Bone marrow (tissue), 2 donors: ENCODE measurements around the gene SLC12A7.
"Not testable (repeated sequence)": the region's sequence is repeated elsewhere in the genome, so short reads cannot be mapped to it uniquely, and the experiment has no call there.

ENCODE experiments used
- DNase-seq, 2 donors: peaks; one replicate each; lab custom pipeline; 2025; lab: John Stamatoyannopoulos, UW

Gene SLC12A7

DNA sequence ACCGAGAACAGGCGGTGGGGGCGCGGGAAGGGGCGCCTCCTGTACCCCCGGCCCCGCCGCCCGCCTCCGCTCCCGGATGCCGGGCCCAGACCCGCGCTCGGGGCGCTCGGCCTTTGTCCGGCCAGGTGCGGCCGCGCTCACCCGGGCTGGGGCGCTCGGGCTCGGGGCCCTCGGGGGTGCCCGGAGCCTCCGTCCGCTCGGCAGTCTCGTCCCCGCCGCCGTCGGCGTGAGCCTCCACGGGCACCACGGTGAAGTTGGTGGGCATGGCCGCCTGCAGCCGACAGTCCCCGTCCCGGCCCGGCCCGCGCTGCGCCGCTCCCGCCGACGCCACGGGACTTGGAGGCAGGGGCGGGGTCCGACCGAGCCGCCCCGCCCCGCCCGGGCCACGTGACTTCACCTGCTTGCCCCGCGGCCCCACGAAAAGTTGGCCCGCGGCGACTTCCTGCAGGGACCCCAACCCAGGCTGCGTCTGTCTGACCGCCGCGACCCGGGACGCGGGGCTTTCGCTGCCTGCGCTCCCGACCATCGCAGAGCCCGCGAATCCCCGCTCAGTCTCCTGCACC lies at the start of gene SLC12A7:
SLC12A7 (minus strand) TSS at position 337 of the 563 bp plus-strand sequence; CDS start at position 265, 72 bp downstream.
- no peak for DNase-seq

DNA sequence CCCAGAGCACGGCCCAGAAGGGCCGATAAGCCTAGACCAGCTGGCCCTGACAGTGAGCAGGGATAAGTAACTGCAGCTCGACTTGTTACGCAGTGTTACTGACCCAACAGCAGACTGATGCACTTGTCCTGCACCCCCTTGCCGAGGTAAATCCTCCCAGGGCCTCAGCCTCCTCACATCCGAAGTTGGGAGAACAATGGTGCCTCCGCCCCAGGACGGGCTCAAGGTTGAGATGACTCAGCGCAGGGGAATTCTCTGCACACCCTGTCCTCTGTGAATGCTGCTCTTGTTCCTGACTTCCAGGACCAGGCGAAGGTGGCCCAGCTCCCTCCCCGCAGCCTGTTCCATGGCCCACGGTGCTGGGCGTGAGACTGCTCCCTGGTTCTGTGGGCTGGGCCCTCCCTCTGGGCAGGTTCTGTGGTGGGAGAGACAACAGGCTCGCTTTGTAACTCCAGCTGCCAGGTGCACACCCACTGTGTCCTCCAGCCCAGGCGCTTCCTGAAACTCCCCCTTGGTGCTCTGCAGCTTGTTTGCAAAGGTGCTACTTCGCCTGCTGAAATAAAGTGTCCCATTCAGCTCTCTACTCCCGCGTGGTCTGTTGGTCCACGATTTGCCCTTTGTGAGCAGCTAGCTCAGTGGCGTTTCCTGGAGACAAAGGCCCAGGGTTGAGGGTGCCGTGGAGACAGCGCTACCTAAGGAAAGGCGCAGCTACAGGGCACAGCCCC lies 49.4 kb upstream of the SLC12A7 start:
- DNase-seq = no peak

DNA sequence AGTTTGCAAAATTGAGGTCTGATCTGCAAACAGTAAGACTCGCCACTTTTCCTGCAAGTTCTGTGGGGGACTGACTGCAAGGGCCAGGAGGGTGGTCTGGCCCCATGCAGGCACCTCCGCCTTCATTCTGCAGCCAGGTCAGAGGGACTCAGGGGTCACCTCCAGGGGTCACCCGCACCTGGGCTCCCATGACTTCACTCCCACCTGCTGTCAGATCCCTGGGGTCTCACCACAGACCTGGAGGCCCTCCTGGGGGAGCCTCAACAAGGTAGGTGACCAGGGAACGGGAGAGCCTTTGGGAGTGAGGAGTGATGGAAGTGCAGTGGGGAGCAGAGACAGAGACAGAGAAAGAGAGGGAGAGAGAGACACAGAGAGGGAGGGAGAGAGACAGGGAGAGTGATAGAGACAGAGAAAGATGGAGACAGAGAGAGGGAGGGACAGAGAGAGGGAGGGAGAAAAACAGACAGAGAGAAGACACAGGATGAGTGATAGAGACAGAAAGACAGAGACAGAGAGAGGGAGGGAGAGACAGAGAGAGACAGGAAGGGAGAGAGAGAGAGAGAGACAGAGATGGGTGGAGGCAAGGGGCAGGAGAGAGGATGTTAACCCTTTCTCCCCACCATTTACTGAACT lies 48.0 kb upstream of the SLC12A7 start:
- no peak for DNase-seq

DNA sequence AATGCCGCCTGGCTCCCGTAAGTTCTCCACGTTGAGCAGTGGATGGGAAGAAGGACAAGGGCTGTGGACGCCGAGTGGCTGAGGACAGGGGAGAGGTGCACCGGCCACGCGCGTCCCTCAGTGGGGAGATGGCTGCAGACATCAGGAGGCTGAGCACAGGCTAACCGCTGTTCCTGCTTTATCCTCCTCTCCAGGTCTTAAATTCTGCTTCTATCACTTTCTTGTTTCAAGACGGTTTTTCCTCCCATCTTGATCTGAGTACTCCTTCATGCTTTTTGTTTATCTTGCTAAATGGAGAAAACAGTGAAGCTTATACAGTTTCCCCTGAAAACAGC lies 47.4 kb upstream of the SLC12A7 start:
- DNase-seq = no peak

DNA sequence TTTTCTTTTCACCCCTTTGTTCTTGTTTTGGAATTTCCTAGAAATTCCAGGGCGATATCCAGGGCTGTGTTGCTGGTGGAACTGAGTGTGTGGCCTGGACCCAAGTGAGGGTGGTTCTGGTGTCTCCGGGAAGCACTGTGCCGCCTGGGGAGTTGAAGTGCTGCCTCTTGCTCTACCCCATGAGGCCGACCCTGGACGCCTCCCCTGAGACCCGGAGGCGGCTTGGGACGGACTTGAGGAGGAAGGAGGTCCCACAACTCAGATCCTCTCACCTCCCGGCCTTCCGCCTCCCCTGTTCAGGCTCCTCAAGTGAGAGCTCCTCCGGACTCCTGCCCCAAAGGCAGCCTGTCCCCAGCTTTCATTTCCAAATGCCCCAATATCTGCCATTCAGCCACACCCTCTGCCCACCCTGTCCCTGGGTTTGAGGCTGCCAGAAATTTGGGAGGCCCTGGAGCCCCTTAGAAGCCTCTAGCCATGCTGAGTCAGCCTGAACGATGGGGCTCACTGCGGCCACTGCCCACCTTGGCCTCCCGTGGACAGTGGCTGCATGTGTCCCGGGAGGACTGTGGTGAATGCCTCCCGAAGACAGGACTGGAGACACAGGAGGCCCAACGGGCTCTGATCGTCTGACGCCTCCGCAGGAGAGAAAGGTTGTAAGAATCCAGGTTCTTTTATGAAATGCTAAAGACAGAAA lies 46.9 kb upstream of the SLC12A7 start:
- DNase-seq = no peak

DNA sequence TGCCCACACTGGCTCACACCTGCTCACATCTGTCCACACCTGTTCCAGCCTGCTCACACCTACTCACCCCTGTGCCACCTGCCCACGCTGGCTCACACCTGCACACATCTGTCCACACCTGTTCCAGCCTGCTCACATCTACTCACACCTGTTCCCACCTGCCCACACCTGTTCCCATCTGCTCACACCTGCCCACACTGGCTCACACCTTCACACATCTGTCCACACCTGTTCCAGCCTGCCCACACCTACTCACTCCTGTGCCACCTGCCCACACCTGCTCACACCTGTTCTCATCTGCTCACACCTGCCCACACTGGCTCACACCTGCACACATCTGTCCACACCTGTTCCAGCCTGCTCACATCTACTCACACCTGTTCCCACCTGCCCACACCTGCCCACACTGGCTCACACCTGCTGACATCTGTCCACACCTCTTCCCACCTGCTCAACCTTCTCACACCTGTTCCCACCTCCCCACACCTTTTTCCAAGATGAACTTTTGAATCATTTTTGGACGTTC lies 45.7 kb upstream of the SLC12A7 start:
- DNase-seq = not testable (repeated sequence)

DNA sequence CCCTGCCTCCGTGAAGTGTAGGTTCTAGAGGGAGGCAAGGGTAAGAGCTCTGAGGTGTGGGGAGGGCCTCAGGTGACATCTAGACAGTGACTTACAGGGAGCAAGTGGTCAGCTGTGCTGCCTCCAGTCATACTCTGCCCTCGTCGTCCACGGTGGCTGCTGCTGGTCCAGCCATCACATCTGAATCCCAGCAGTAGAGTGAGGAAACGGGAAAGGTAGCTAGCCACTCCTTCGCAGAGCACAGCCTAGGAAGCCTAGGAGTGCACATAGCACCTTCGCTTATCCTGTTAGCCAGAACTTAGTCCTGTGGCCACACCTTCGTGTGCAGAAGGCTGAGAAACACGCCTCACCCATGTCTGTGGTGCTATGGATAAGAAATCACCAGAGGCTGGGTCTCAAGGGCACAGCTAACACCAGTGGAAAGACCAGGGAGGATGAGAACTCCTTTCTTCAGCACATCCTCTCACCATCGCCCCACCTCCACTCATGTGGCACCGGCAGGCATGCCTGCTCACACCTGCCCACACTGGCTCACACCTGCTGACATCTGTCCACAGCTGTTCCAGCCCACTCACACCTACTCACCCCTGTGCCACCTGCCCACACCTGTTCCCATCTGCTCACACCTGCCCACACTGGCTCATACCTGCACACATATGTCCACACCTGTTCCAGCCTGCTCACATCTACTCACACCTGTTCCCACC lies 45.0 kb upstream of the SLC12A7 start:
- no peak for DNase-seq

DNA sequence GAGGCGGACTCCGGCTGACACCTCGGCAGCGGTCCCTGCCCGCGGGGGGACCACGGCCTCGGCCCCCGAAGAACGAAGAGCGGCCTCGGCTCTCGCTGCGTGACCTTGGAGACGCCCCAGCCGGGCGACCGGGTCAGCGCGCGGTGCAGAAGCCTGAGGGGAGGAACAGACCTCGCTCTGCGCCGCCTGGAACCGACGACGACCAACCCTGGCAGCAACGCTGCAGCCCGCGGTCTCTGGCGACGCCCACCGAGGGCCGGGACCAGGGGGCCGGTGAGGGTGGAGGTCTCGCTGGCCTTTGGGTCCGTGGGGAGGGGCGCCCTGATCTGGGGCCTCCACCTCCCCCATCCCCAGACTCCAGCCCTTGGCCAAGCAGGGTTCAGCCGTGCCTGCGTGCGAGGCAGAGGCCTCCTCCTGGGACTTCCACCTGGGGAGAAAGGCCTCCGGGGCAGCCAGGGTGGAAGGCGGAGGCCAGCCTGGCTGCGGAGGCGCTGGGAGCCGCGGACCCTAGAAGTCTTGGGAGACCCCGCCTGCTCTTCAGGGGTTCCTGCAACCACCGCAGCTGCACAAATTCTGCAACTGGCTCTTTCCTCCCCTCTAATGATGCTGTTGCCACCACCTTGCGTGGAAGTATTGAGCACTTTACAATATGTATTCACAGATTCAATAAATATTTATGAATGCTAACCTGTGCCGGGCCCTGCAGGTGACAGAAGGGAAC lies 44.3 kb upstream of the SLC12A7 start:
- DNase-seq = no peak

DNA sequence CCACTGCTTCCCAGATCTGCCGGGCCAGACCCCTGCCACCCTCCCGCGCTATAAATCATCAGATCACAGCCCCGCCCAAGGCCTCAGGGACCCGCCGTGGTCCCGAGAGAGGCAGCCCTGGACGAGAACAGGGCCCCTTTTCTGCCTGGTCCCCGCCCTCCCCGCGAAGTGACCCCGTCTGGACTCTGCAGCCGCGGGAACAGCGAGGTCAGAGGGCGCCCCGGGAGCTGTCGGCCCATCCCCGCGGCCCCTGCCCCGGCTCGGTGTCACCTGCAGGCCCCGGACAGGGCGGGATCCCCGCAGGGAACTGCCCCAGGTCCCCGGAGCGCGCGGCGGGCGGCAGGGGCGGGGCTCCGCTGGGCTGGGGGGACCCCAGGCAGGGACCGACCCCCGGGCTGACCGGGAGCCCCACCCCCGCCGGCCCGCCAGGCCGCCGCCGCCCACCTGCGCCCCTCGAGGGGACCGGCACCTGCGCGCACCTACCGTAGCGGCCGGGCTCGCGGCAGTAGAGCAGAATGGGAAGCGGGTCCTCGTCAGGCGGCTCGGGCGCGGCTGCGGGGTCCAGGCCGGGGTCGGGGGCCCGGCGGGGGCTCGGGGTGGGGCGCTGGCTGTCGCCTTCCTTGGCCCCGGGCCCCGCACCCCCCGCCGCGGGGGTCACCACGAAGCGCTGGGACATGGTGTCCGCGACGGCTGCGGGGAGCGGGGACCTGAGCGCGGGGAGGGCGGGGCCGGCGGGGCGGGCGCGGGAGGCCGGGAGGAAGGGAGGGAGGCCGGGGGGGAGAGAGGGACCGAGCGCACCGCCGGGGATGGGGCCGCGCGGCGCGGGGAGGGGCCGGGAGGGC lies 43.5 kb upstream of the SLC12A7 start:
- DNase-seq = no peak

DNA sequence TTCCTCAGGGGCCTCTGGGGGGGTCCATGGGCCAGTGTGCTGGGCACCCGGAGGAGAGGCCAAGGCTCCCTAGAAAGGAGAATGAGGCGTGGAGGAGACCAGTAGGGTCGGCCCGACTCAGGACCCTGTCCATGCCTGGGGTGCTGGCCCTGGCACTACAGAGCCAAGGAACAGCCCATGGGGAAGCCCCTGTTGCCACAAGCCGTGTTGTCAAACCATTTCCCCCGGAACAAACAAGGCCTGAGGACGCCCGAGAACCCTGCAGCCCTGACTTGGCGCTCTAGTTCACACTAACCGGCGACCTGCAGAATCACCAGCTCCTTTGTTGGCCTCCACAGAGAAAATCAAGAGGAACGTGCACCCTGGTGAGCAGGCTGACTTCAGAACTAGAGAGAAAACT lies 41.6 kb upstream of the SLC12A7 start:
- no peak for DNase-seq

DNA sequence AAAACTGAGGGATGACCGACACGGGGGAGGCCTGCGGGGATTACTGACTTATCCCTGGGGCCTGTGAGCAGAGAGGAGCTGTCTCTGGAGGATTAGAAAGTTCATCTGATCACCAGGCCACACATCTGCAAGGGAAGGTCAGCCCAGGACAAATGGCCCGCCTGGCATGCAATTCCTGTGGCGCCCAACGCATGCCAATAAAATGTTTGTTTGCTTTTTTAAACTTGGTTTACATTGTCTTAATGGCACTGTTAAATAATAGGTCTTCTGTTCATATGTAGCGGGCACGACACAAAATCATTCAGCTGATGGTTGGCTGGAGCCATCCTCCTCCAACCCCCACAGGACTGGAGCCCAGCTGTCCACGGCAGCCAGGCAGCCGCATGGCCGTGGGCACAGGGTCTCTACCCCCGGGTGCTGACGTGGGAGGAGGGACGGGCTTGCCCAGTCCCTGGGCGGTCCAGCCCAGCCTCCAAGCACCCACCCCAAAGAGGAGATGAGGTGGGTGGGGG lies 41.0 kb upstream of the SLC12A7 start:
- no peak for DNase-seq

DNA sequence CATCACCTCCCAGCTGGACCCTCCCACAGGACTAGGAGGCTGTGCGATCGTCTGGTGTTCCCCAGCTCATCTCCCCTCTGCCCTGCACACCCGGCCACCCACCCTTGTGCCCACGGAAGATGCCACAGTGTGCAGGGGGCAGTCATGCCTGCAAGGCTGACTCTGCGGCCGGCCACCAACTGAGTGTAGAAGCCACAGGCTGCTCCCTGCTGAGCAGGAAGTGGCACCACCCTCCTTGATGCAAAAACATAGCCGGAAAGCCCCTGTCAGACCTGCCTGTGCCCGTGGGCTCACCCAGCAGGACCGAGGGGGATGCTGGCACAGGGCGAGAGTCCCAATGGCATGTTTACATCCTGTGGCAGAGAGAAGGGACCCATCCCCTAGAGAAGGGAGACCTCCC lies 40.3 kb upstream of the SLC12A7 start:
- DNase-seq = no peak

DNA sequence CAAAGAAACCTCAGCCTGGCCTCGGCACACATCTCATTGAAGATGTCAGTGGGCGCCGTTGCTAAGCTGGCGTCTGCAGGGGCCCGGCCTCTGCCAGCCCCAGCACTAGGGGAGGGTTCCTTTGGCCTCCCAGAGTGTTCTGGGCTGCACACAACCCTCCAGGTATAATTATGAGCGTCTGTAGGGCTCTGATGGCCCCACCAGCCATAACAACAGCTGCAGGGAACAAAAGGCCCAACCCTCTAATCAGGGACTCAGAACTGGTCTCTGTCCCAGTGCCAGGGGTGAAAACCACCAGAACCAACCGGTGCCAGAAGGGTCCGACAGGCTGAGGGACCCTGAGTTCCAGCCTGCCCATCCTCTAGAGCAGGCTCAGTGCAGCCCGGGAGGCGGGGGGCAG lies 39.5 kb upstream of the SLC12A7 start:
- DNase-seq = no peak

DNA sequence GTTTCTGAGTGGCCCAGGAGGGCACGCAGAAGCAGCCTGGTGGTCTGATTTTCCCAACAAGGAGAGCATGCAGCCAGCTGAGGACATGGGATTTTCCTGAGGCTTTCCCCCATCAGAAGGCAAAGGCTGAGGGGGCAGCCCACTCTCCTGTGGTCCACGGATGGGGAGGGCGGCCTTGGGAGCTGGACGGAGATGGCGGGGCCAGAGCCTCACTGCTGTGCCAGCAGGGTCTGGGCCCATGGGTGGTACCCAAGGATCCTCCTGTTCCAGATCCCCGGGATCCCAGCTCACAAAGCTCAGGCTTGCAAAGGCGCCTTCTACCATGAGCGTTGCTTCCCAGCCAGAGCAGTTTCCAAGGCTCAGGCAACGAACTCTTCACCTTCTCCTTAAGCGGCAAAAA lies 39.0 kb upstream of the SLC12A7 start:
- no peak for DNase-seq

DNA sequence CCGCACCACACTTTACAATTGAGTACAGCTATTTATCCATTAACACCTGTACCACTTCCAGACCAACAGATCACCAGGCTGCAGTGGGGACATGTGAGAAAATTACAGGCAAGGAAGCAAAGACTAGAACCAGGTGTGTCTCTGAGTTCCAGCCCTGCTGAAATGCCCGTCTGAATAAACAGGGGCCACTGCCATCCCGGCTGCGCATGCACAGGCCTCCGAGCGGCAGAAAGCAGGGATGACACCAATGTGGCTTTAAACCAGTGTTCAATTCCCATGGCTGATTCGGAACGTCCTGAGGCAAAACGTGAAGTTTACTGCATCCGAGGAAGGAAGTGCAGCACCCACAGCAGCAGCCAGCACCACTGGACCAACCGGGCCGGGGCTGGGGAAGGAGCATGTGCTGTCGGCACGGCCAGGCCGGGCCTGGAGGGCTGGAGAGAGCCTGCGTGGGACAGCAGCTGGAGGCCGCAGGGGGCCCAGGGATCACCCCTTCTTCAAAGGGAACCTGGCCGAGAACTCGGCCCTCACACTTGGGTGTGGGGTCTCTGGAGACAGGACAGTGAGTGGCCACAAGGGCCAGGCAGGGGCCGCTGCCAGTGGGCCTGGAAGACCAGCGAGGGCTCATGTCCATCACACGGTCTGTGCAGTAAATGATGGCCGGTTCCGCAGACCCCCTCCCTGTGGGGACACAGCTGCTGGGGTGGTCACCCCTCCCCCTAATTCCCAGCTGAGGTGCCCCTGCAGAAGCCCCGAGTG lies 33.0 kb upstream of the SLC12A7 start:
- no peak for DNase-seq

DNA sequence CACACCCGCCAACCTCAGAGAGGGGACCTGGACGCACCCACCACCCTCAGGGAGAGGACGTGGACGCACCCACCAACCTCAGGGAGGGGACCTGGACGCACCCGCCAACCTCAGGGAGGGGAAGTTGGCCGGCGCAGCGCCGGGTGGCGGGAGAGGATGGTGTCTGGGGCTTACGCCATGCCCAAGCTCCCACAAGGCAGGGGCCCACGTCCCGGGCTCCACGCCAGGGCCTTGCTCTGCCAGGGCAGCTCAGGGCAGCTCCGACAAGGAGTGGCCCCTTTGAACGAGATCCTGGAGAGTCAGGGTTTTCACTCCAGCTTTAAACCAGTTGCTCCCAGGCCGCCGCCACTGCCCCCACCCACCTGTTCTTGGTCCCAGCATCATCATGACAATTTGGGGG lies 32.2 kb upstream of the SLC12A7 start:
- no peak for DNase-seq

DNA sequence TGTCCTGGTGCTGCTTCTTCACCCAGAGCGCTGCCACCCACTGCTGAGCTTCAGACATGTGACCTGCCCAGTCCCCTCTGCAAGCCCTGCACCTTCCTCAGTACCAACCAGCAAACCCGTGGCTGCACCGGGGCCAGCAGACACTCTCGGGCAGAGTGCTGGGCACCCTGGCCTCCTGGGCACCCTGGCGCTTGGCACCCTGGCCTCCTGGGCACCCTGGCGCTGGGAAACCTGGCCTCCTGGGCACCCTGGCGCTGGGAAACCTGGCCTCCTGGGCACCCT lies 31.7 kb upstream of the SLC12A7 start:
- no peak for DNase-seq

DNA sequence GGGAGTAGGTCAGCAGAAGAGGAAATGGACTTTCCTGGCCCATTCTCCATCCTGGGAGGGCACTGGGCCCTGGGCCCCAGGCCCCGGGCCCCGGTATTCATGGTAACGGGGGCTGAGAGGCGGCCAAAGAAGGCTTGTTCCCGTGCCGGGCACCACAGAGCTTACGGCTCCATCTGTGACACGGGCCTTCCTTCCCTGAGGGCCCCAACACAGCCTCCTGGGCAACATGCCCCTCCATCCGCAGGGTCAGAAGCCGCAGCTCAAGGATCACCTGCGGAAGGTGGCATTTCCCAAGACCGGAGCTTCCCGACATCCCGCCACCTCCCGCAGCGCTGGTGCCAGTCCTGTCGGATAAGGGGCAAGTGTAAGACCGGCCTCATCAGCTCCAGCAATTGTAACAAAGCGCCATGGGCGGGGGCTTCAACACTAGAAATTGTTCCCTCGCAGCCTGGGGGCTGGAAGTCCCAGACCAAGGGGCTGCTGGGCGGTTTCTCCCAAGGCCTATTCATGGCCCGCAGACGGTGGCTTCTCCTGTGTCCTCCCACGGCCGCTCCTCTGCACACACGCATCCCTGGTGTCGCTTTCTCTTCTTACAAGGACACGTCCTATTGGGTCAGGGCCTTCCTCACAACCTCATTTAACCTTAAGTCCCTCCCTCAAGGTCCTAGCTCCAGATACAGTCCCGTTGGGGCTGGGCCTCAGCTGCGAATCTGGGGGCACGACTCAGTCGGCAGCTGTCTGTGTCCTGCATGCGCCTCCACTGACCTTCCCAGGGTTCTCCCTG lies 31.2 kb upstream of the SLC12A7 start:
- DNase-seq = no peak

DNA sequence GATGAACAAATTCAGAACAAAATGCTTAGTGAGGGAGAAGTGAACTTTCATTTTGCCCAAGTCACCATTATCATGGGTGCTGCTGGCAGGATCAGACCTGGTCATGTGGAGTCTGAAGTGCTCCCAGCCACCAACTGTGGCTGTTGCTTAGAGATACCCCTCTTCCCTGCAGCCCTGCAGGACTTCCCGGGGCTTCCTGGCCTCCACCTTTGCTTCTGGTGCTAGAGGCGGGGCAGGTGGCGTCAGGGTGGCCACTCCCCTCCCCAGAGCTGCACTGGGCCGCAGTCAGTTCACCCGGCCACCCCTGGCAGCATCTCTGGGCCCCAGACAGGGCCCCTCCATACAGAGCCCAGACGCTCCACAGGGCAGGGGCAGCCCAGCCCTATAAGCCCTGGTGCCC lies 30.0 kb upstream of the SLC12A7 start:
- DNase-seq = no peak
